K562 (cell line): ENCODE results near the gene CD52. TPM values are rescaled to one million over a fixed set of nuclear protein-coding genes. Genes with fewer than 3 reads are reported as not detected.
A peak's percentile ranks its signal among the peaks of the same experiment; 100 is the strongest.
"Not testable (repeated sequence)": the region's sequence is repeated elsewhere in the genome, so short reads cannot be mapped to it uniquely, and the experiment has no call there.

Source experiments
- ARID1B ChIP-seq: fragments of 450-650 bp; IDR thresholded peaks from 2 replicates; pipeline ENCODE4 v1.6.1; 2016; ENCODE audit warnings: antibody characterized with exemption, mild to moderate bottlenecking, inconsistent platforms
- DPF2 ChIP-seq: fragments of 450-650 bp; IDR thresholded peaks from 2 replicates; pipeline ENCODE4 v1.6.1; 2016
- ELF1 ChIP-seq: fragments of 200-800 bp; sonication (Bioruptor generic); IDR thresholded peaks from 2 replicates; pipeline ENCODE4 v1.6.1; 2016; ENCODE audit warnings: missing genetic modification characterization, missing compliant biosample characterization
- ERF ChIP-seq: fragments of 450-650 bp; formaldehyde crosslinking; IDR thresholded peaks from 2 replicates; pipeline ENCODE4 v1.4.0; 2020; ENCODE audit warnings: mild to moderate bottlenecking, mixed read lengths
- ETV1 ChIP-seq: fragments of 450-650 bp; conservative IDR thresholded peaks from 2 replicates; pipeline ENCODE4 v1.6.1; 2016; ENCODE audit warnings: missing genetic modification characterization, control low read depth, low read depth, missing compliant biosample characterization
- FOXK2 ChIP-seq, 2 experiments: fragments of 450-650 bp; IDR thresholded peaks in 1 of 2; conservative IDR thresholded peaks in 1 of 2; 2 replicates each; pipeline ENCODE4 v1.6.1; 2016; ENCODE audit warnings: low read depth in 2 of 2, mild to moderate bottlenecking in 1 of 2
- KLF6 ChIP-seq: fragments of 250-450 bp; sonication (Bioruptor Pico); IDR thresholded peaks from 2 replicates; pipeline ENCODE4 v1.4.0; 2020; ENCODE audit warnings: mild to moderate bottlenecking, moderate library complexity, borderline replicate concordance
- NFE2 ChIP-seq: IDR thresholded peaks from 2 replicates; pipeline ENCODE4 v1.6.1; 2014; ENCODE audit warnings: antibody characterized with exemption, low read depth
- NR2C1 ChIP-seq, 2 experiments: fragments of 450-650 bp; IDR thresholded peaks; 2 replicates each; pipeline ENCODE4 v1.6.1; 2017; ENCODE audit warnings: mild to moderate bottlenecking in 2 of 2, antibody characterized with exemption in 1 of 2, inconsistent platforms in 1 of 2, missing compliant biosample characterization in 1 of 2, missing genetic modification characterization in 1 of 2
- PYGO2 ChIP-seq: fragments of 450-650 bp; IDR thresholded peaks from 2 replicates; pipeline ENCODE4 v1.6.1; 2016; ENCODE audit warnings: mild to moderate bottlenecking, missing genetic modification characterization, moderate library complexity, missing compliant biosample characterization
- SMAD4 ChIP-seq: fragments of 250-450 bp; sonication (Bioruptor Pico); conservative IDR thresholded peaks from 2 replicates; pipeline ENCODE4 v1.8.0; 2021; ENCODE audit warnings: inconsistent platforms, mild to moderate bottlenecking, moderate library complexity
- SOX6 ChIP-seq: fragments of 450-650 bp; IDR thresholded peaks from 2 replicates; pipeline ENCODE4 v1.6.1; 2014; ENCODE audit warnings: mild to moderate bottlenecking
- STAT5A ChIP-seq: IDR thresholded peaks from 2 replicates; pipeline ENCODE4 v1.6.1; 2012; ENCODE audit warnings: low read length, inconsistent platforms, borderline replicate concordance
- ZNF311 ChIP-seq: fragments of 250-450 bp; sonication (Bioruptor Pico); IDR thresholded peaks from 2 replicates; pipeline ENCODE4 v1.4.0; 2020; ENCODE audit warnings: mild to moderate bottlenecking, moderate library complexity
- ZNF76 ChIP-seq: fragments of 250-450 bp; sonication (Bioruptor Pico); IDR thresholded peaks from 2 replicates; pipeline ENCODE4 v1.4.0; 2020; ENCODE audit warnings: mild to moderate bottlenecking, moderate library complexity, borderline replicate concordance
- polyA plus RNA-seq, 8 experiments: library from polyadenylated mRNA; depleted of rRNA in 4 of 8; stranded (reverse) in 5 of 8; unstranded in 3 of 8; fragments of >200 nt; fragmentation: Nextera tagmentation in 2 of 8; fragmentation: Illumina TruSeq in 1 of 8; extraction: Ambion mirVana in 2 of 8; extraction: Trizol in 1 of 8; gene quantifications; 2 replicates each; pipeline versions ENCODE4 v1.2.1 to v1.2.3, GENCODE V29; 2011 to 2014; ENCODE audit warnings: inconsistent platforms in 1 of 8, missing spikeins in 1 of 8
- total RNA-seq, 7 experiments: library from RNA; depleted of rRNA in 6 of 7; stranded (reverse); fragments of >200 nt in 6 of 7; fragmentation: Illumina TruSeq in 2 of 7; extraction: Trizol in 2 of 7; gene quantifications; 2 replicates each; pipeline versions ENCODE4 v1.2.1 to v1.2.3, GENCODE V29; 2011 to 2021; ENCODE audit warnings: low replicate concordance in 1 of 7
- TF ChIP-seq, protein P1 (sequence below): fragments of 450-650 bp; IDR thresholded peaks from 2 replicates; pipeline ENCODE4 v1.6.1; 2016; ENCODE audit warnings: missing biosample characterization, missing genetic modification characterization
- TF ChIP-seq, protein P2 (sequence below): fragments of 200-800 bp; sonication (Bioruptor generic); IDR thresholded peaks from 2 replicates; pipeline ENCODE4 v1.6.1; 2017; ENCODE audit warnings: missing genetic modification characterization, missing compliant biosample characterization
- TF ChIP-seq, protein P3 (sequence below), 3 experiments: fragments of 200-800 bp in 1 of 3; fragments of 250-450 bp in 1 of 3; fragments of 450-650 bp in 1 of 3; sonication (Bioruptor Pico) in 1 of 3; sonication (Bioruptor generic) in 1 of 3; formaldehyde crosslinking in 1 of 3; IDR thresholded peaks; 2 replicates each; pipeline versions ENCODE4 v1.6.1 to v1.8.0; 2016 to 2022; ENCODE audit warnings: mild to moderate bottlenecking in 2 of 3, missing genetic modification characterization in 2 of 3, missing compliant biosample characterization in 1 of 3, moderate library complexity in 1 of 3
- TF ChIP-seq, protein P4 (sequence below): sonication (generic); formaldehyde crosslinking; IDR thresholded peaks from 2 replicates; pipeline ENCODE4 v1.8.0; 2022; ENCODE audit warnings: missing genetic modification reagents, mild to moderate bottlenecking, moderate library complexity, borderline replicate concordance

Gene CD52
- total and polyA plus RNA-seq, 9 of the 15 experiments (the other 6 are each of a cell fraction or from before 2014, with no cell fraction given) = 34.9 to 488 (median 173) TPM

DNA sequence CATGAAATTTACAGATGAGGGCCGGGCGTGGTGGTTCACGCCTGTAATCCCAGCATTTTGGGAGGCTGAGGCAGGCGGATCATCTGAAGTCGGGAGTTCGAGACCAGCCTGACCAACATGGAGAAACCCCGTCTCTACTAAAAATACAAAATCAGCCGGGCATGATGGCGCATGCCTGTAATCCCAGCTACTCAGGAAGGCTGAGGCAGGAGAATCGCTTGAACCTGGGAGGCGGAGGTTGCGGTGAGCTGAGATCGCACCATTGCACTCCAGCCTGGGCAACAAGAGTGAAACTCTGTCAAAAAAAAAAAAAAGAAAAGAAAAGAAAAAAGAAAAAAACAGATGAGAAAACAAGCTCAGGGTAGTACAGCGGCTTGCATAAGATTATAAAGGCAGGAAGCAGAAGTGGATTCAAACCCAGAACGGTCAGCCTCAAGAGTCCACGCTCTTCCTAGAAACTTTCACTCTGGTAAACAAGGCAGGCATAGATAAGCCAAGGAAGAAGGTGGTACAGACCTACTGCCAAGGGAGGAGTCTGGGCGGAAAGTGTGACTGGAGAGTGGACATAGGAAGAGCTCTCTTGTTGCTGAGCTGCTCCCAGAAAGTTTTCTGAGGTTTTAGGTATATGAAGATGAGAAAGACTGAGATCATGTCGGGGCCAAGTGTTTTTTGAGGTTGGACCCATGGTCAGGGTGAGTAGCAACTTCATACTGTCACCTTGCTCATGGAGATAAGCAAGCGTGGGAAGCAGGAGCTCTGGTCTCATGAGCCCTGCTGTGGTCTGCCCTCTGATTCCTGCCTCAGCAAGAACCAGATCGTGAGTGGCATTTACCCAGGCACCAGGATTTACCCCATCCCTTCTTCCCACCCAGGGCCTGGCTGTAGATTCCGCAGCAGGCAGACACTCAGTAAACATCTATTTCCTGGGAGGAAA is 9.5 kb upstream of the CD52 start (continued):
- TF ChIP-seq SOX6 (0 out of 2 replicates have a peak, but pooled peaks have one; percentile 19), SMAD4 (CRISPR knock-in tag) (peak; percentile 40), DPF2 (peak; percentile 86), NFE2 (peak; percentile 45; the same call in 1 of the 2 replicates), ZNF76 (CRISPR knock-in tag) (peak; percentile 50; the same call in 1 of the 2 replicates), ZNF311 (CRISPR knock-in tag) (0 out of 2 replicates have a peak, but pooled peaks have one; percentile 7), ERF (0 out of 2 replicates have a peak, but pooled peaks have one; percentile 27), KLF6 (CRISPR knock-in tag) (peak; percentile 32; the same call in 1 of the 2 replicates), FOXK2 (conservative IDR thresholded peaks at IDR 0.05 in 1 of 2, IDR thresholded peaks at IDR 0.05 in 1 of 2; ENCODE audit: low read depth in 2 of 2) (peak; percentile 94 to 95), ETV1 (tag) (0 out of 2 replicates have a peak, but pooled peaks have one; percentile 18), ARID1B (peak; percentile 81), ELF1 (tag) (0 out of 2 replicates have a peak, but pooled peaks have one; percentile 20), PYGO2 (tag) (peak; percentile 57; the same call in 1 of the 2 replicates), STAT5A (peak; percentile 53), NR2C1 (tag; IDR thresholded peaks at IDR 0.05) (peak; percentile 55)
- TF ChIP-seq, protein P1, sequence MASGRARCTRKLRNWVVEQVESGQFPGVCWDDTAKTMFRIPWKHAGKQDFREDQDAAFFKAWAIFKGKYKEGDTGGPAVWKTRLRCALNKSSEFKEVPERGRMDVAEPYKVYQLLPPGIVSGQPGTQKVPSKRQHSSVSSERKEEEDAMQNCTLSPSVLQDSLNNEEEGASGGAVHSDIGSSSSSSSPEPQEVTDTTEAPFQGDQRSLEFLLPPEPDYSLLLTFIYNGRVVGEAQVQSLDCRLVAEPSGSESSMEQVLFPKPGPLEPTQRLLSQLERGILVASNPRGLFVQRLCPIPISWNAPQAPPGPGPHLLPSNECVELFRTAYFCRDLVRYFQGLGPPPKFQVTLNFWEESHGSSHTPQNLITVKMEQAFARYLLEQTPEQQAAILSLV (tag) = 0 out of 2 replicates have a peak, but pooled peaks have one; percentile 24
- TF ChIP-seq, protein P2, sequence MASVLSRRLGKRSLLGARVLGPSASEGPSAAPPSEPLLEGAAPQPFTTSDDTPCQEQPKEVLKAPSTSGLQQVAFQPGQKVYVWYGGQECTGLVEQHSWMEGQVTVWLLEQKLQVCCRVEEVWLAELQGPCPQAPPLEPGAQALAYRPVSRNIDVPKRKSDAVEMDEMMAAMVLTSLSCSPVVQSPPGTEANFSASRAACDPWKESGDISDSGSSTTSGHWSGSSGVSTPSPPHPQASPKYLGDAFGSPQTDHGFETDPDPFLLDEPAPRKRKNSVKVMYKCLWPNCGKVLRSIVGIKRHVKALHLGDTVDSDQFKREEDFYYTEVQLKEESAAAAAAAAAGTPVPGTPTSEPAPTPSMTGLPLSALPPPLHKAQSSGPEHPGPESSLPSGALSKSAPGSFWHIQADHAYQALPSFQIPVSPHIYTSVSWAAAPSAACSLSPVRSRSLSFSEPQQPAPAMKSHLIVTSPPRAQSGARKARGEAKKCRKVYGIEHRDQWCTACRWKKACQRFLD (CRISPR knock-in tag) = peak; percentile 56
- TF ChIP-seq, protein P3, sequence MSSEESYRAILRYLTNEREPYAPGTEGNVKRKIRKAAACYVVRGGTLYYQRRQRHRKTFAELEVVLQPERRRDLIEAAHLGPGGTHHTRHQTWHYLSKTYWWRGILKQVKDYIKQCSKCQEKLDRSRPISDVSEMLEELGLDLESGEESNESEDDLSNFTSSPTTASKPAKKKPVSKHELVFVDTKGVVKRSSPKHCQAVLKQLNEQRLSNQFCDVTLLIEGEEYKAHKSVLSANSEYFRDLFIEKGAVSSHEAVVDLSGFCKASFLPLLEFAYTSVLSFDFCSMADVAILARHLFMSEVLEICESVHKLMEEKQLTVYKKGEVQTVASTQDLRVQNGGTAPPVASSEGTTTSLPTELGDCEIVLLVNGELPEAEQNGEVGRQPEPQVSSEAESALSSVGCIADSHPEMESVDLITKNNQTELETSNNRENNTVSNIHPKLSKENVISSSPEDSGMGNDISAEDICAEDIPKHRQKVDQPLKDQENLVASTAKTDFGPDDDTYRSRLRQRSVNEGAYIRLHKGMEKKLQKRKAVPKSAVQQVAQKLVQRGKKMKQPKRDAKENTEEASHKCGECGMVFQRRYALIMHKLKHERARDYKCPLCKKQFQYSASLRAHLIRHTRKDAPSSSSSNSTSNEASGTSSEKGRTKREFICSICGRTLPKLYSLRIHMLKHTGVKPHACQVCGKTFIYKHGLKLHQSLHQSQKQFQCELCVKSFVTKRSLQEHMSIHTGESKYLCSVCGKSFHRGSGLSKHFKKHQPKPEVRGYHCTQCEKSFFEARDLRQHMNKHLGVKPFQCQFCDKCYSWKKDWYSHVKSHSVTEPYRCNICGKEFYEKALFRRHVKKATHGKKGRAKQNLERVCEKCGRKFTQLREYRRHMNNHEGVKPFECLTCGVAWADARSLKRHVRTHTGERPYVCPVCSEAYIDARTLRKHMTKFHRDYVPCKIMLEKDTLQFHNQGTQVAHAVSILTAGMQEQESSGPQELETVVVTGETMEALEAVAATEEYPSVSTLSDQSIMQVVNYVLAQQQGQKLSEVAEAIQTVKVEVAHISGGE (CRISPR knock-in tag; IDR thresholded peaks at IDR 0.05) = peak in 1 of 3 experiments; percentile 47; a peak in 1 of 6 replicates
- TF ChIP-seq, protein P4, sequence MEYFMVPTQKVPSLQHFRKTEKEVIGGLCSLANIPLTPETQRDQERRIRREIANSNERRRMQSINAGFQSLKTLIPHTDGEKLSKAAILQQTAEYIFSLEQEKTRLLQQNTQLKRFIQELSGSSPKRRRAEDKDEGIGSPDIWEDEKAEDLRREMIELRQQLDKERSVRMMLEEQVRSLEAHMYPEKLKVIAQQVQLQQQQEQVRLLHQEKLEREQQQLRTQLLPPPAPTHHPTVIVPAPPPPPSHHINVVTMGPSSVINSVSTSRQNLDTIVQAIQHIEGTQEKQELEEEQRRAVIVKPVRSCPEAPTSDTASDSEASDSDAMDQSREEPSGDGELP (CRISPR knock-in tag) = 0 out of 2 replicates have a peak, but pooled peaks have one; percentile 9
- not testable (repeated sequence) for TF ChIP-seq NR2C1 (IDR thresholded peaks at IDR 0.05)
